T-cell (primary cell): Measurements from ENCODE around the gene ADAM12. TPM values are rescaled to one million over a fixed set of nuclear protein-coding genes. Genes with fewer than 3 reads are reported as not detected.

ENCODE experiments used
- ATAC-seq, 4 experiments: fragments of 200-7000 bp in 3 of 4; fragments of 150-1000 bp in 1 of 4; cut with Tn5 transposase; replicated peaks in 1 of 4; 1 replicate in 3 of 4; 2 replicates in 1 of 4; pipeline ENCODE4 v1.10.0; 2021; ENCODE audit warnings: moderate library complexity in 3 of 4, mild to moderate bottlenecking in 2 of 4, moderate number of reproducible peaks in 1 of 4
- CTCF ChIA-PET, 2 donors: fragments of 300-600 bp; sonication (Branson Sonifier 250); formaldehyde crosslinking; loops; one replicate each; lab custom pipeline; 2022; ENCODE audit warnings: antibody characterized with exemption in 2 of 2; lab: Charles Lee
- POLR2A ChIA-PET, 2 donors: fragments of 300-600 bp; sonication (Branson Sonifier 250); formaldehyde crosslinking; loops; one replicate each; lab custom pipeline; 2022; ENCODE audit warnings: antibody characterized with exemption in 2 of 2; lab: Charles Lee
- DNase-seq, 35 experiments: peaks; one replicate each; pipeline versions ENCODE4 v3.0.0 to v3.0.0-alpha.2; 2013 to 2023
- H3K27ac ChIP-seq: one replicate; pipeline ENCODE4 v1.5.1; 2013; ENCODE audit warnings: low read length
- H3K27me3 ChIP-seq, 2 experiments: replicated peaks in 1 of 2; 1 replicate in 1 of 2; 2 replicates in 1 of 2; pipeline versions ENCODE4 v1.6.1 to v1.7.0; 2013; ENCODE audit warnings: low read length in 1 of 2, mixed read lengths in 1 of 2; ENCODE audit not compliant: control insufficient read depth in 2 of 2, insufficient read depth in 2 of 2; ENCODE audit errors: extremely low read depth in 1 of 2
- H3K36me3 ChIP-seq, 2 donors: 1 replicate in 1 of 2; 2 replicates in 1 of 2; pipeline versions ENCODE4 v1.6.1 to v1.7.0; 2013; ENCODE audit warnings: low read length in 1 of 2; ENCODE audit not compliant: control insufficient read depth in 2 of 2, insufficient read depth in 1 of 2; ENCODE audit errors: extremely low read depth in 1 of 2
- H3K4me1 ChIP-seq, 2 experiments: 1 replicate in 1 of 2; 2 replicates in 1 of 2; pipeline versions ENCODE4 v1.6.1 to v1.7.0; 2013; ENCODE audit warnings: low read length in 2 of 2, mixed read lengths in 1 of 2; ENCODE audit not compliant: insufficient read depth in 2 of 2, control insufficient read depth in 1 of 2; ENCODE audit errors: extremely low read depth in 1 of 2
- H3K4me3 ChIP-seq, 2 donors: 1 replicate in 1 of 2; 2 replicates in 1 of 2; pipeline versions ENCODE4 v1.5.1 to v1.7.0; 2013; ENCODE audit warnings: mild to moderate bottlenecking in 2 of 2, low read length in 1 of 2, moderate library complexity in 1 of 2; ENCODE audit not compliant: control insufficient read depth in 1 of 2; ENCODE audit errors: extremely low read depth in 1 of 2
- H3K9me3 ChIP-seq: 2 replicates; pipeline ENCODE4 v1.7.0; 2013
- H3K27ac Mint-ChIP-seq, 2 donors: one replicate each; pipeline ENCODE4 v1.8.0; 2020 to 2021; ENCODE audit warnings: mild to moderate bottlenecking in 2 of 2, mixed read lengths in 2 of 2
- H3K27me3 Mint-ChIP-seq, 2 donors: one replicate each; pipeline ENCODE4 v1.8.0; 2021 to 2022; ENCODE audit warnings: mixed read lengths in 2 of 2
- H3K36me3 Mint-ChIP-seq: one replicate; pipeline ENCODE4 v1.8.0; 2021; ENCODE audit warnings: mixed read lengths
- H3K4me1 Mint-ChIP-seq, 3 donors: one replicate each; pipeline ENCODE4 v1.8.0; 2020 to 2022; ENCODE audit warnings: mixed read lengths in 3 of 3, mild to moderate bottlenecking in 1 of 3
- H3K4me3 Mint-ChIP-seq, 3 donors: one replicate each; pipeline ENCODE4 v1.8.0; 2020 to 2022; ENCODE audit warnings: mild to moderate bottlenecking in 3 of 3, mixed read lengths in 3 of 3, moderate library complexity in 3 of 3
- H3K9me3 Mint-ChIP-seq, 3 donors: one replicate each; pipeline ENCODE4 v1.8.0; 2020 to 2022; ENCODE audit warnings: mixed read lengths in 3 of 3
- WGBS: methylation state at CpG from one replicate; pipeline ENCODE4 v1.1.5; 2013; ENCODE audit warnings: missing lambda C conversion rate; ENCODE audit not compliant: insufficient coverage; 5-methylcytosine and 5-hydroxymethylcytosine counted together
- total RNA-seq, 35 experiments: library from RNA in 6 of 35; stranded (reverse) in 6 of 35; fragments of 120-200 nt in 1 of 35; gene quantifications; one replicate each; pipeline versions ENCODE4 v1.2.1 to v1.2.4 and lab custom pipeline; 2013 to 2026

Gene ADAM12
- total RNA-seq, 5 donors from 2014 or later (not counting 1 experiment from before 2014, with no cell fraction given) = 0.35 to 5.7 (median 1.2) TPM

- H3K27ac Mint-ChIP-seq = no peak overlapping the region
- 79% methylated on average over 5 of the region's 5 CpGs for WGBS
- ATAC-seq = no peak
- DNase-seq = no peak
- Histone ChIP-seq H3K4me1 (peaks cover 0 to 3% of the 10 kb centered on the region in 2 experiments), H3K27ac (no peak overlapping the region), H3K4me3 (no peak overlapping the region), H3K36me3 (no peaks in the 10 kb centered on the region), H3K9me3 (no peaks in the 10 kb centered on the region), H3K27me3 (no peaks in the 10 kb centered on the region)
- CTCF ChIA-PET = no interaction called here
- POLR2A ChIA-PET = no interaction called here
- H3K9me3 Mint-ChIP-seq = peaks cover 7 to 11% (median 7%) of the 10 kb centered on the region in 3 donors
- H3K4me1 Mint-ChIP-seq = no peaks in the 10 kb centered on the region
- H3K27me3 Mint-ChIP-seq = peaks cover 1 to 13% of the 10 kb centered on the region in 2 donors
- no peaks in the 10 kb centered on the region for H3K36me3 Mint-ChIP-seq
- H3K4me3 Mint-ChIP-seq = no peak overlapping the region
These were observed 153.6 kb downstream of the ADAM12 start for GRCh38 chr10:126234630-126235029.

- no peak overlapping the region for H3K4me3 Mint-ChIP-seq
- no peaks in the 10 kb centered on the region for H3K9me3 ChIP-seq
- CTCF ChIA-PET = no interaction called here
- no peaks in the 10 kb centered on the region for H3K36me3 Mint-ChIP-seq
- H3K36me3 ChIP-seq = no peaks in the 10 kb centered on the region
- H3K27me3 ChIP-seq = no peaks in the 10 kb centered on the region
- H3K27ac Mint-ChIP-seq = no peak overlapping the region
- H3K4me3 ChIP-seq = no peak overlapping the region
- H3K27ac ChIP-seq = no peak overlapping the region
- POLR2A ChIA-PET = no interaction called here
- peaks cover 7 to 11% (median 7%) of the 10 kb centered on the region in 3 donors for H3K9me3 Mint-ChIP-seq
- H3K27me3 Mint-ChIP-seq = peaks cover 1 to 13% of the 10 kb centered on the region in 2 donors
- H3K4me1 ChIP-seq = peaks cover 0 to 3% of the 10 kb centered on the region in 2 experiments
- no peak for DNase-seq
- H3K4me1 Mint-ChIP-seq = no peaks in the 10 kb centered on the region
- 75% methylated on average over 6 of the region's 15 CpGs for WGBS
- no peak for ATAC-seq
These were observed 154.8 kb downstream of the ADAM12 start for GRCh38 chr10:126233182-126234148.

- Mint-ChIP-seq H3K9me3 (peaks cover 0 to 7% (median 3%) of the 10 kb centered on the region in 3 donors), H3K4me1 (no peaks in the 10 kb centered on the region), H3K36me3 (no peaks in the 10 kb centered on the region), H3K27ac (no peak overlapping the region), H3K27me3 (peaks cover 1 to 13% of the 10 kb centered on the region in 2 donors), H3K4me3 (no peak overlapping the region)
- H3K36me3 ChIP-seq = no peaks in the 10 kb centered on the region
- no peak overlapping the region for H3K27ac ChIP-seq
- ChIA-PET POLR2A (no interaction called here), CTCF (no interaction called here)
- no peak for DNase-seq
- no peaks in the 10 kb centered on the region for H3K27me3 ChIP-seq
- H3K9me3 ChIP-seq = no peaks in the 10 kb centered on the region
- no peak overlapping the region for H3K4me3 ChIP-seq
- no CpG with 5 or more reads among the region's 2 CpGs for WGBS
- H3K4me1 ChIP-seq = no peaks in the 10 kb centered on the region
- ATAC-seq = no peak
These were observed 157.7 kb downstream of the ADAM12 start for GRCh38 chr10:126230587-126230986.

GRCh38 chr10:126229686-126230085 is 158.6 kb downstream of the ADAM12 start:
- WGBS = 87% methylated on average over 7 of the region's 8 CpGs
- no peak overlapping the region for H3K4me3 ChIP-seq
- Mint-ChIP-seq H3K4me3 (no peak overlapping the region), H3K4me1 (no peaks in the 10 kb centered on the region), H3K36me3 (no peaks in the 10 kb centered on the region), H3K27ac (no peak overlapping the region), H3K9me3 (peaks cover 0 to 7% (median 3%) of the 10 kb centered on the region in 3 donors), H3K27me3 (peaks cover 1 to 13% of the 10 kb centered on the region in 2 donors)
- no peaks in the 10 kb centered on the region for H3K4me1 ChIP-seq
- no peaks in the 10 kb centered on the region for H3K36me3 ChIP-seq
- ChIA-PET CTCF (no interaction called here), POLR2A (interaction anchor here in 1 of 2 donors (0.6 kb wide), 1 partner anchor 215 kb away, joined by 4 read pairs; no protein-coding TSS in a partner anchor)
- ATAC-seq (no peak), DNase-seq (no peak)
- H3K27ac ChIP-seq = no peak overlapping the region
- H3K9me3 ChIP-seq = no peaks in the 10 kb centered on the region
- no peaks in the 10 kb centered on the region for H3K27me3 ChIP-seq

GRCh38 chr10:126227762-126228134 is 160.5 kb downstream of the ADAM12 start:
- no peak overlapping the region for H3K4me3 ChIP-seq
- no CpG with 5 or more reads among the region's 2 CpGs for WGBS
- no peaks in the 10 kb centered on the region for H3K9me3 ChIP-seq
- POLR2A ChIA-PET = no interaction called here
- Mint-ChIP-seq H3K4me1 (no peaks in the 10 kb centered on the region), H3K4me3 (no peak overlapping the region), H3K27ac (no peak overlapping the region), H3K36me3 (no peaks in the 10 kb centered on the region), H3K27me3 (peaks cover 0 to 7% of the 10 kb centered on the region in 2 donors), H3K9me3 (no peaks in the 10 kb centered on the region)
- no peak for ATAC-seq
- H3K27ac ChIP-seq = no peak overlapping the region
- H3K4me1 ChIP-seq = no peaks in the 10 kb centered on the region
- peaks cover 0 to 4% of the 10 kb centered on the region in 2 experiments for H3K27me3 ChIP-seq
- CTCF ChIA-PET = no interaction called here
- no peaks in the 10 kb centered on the region for H3K36me3 ChIP-seq
- DNase-seq = no peak

GRCh38 chr10:126226988-126227761 is 161.1 kb downstream of the ADAM12 start:
- CTCF ChIA-PET = no interaction called here

More at GRCh38 chr10:126226988-126227761, 161.1 kb downstream of the ADAM12 start:
- Mint-ChIP-seq H3K27ac (no peak overlapping the region), H3K4me3 (no peak overlapping the region), H3K27me3 (peaks cover 0 to 7% of the 10 kb centered on the region in 2 donors), H3K4me1 (no peaks in the 10 kb centered on the region), H3K9me3 (no peaks in the 10 kb centered on the region), H3K36me3 (no peaks in the 10 kb centered on the region)
- Histone ChIP-seq H3K36me3 (no peaks in the 10 kb centered on the region), H3K27ac (no peak overlapping the region), H3K9me3 (no peaks in the 10 kb centered on the region), H3K4me3 (no peak overlapping the region), H3K27me3 (peaks cover 0 to 4% of the 10 kb centered on the region in 2 experiments), H3K4me1 (no peaks in the 10 kb centered on the region)
- WGBS = 90% methylated on average over 10 of the region's 10 CpGs
- ATAC-seq (no peak), DNase-seq (no peak)
- POLR2A ChIA-PET = no interaction called here
